ENCODE measurements around the gene NRN1L.

The NRN1L gene

DNA sequence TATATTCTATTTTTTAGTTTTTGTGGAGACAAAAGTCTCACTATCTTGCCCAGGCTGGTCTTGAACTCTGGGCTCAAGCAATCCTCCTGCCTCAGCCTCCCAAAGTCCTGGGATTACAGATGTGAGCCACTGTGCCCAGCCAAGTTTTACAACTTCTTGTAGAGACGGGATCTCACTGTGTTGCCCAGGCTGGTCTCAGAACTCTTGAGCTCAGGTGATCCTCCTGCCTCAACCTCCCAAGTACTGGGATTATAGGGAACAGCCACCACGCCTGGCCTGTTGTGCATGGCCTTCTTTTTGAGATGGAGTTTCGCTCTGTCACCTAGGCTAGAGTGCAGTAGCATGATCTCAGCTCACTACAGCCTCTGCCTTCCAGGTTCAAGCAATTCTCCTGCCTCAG is 31.0 kb upstream of the NRN1L start:
- TF ChIP-seq, protein P1, sequence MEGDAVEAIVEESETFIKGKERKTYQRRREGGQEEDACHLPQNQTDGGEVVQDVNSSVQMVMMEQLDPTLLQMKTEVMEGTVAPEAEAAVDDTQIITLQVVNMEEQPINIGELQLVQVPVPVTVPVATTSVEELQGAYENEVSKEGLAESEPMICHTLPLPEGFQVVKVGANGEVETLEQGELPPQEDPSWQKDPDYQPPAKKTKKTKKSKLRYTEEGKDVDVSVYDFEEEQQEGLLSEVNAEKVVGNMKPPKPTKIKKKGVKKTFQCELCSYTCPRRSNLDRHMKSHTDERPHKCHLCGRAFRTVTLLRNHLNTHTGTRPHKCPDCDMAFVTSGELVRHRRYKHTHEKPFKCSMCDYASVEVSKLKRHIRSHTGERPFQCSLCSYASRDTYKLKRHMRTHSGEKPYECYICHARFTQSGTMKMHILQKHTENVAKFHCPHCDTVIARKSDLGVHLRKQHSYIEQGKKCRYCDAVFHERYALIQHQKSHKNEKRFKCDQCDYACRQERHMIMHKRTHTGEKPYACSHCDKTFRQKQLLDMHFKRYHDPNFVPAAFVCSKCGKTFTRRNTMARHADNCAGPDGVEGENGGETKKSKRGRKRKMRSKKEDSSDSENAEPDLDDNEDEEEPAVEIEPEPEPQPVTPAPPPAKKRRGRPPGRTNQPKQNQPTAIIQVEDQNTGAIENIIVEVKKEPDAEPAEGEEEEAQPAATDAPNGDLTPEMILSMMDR (IDR thresholded peaks at IDR 0.05; ENCODE audit: low read depth, low read length) = no peak
- H3K4me3 ChIP-seq (ENCODE audit: low read depth, low read length) = no peak overlapping the region

DNA sequence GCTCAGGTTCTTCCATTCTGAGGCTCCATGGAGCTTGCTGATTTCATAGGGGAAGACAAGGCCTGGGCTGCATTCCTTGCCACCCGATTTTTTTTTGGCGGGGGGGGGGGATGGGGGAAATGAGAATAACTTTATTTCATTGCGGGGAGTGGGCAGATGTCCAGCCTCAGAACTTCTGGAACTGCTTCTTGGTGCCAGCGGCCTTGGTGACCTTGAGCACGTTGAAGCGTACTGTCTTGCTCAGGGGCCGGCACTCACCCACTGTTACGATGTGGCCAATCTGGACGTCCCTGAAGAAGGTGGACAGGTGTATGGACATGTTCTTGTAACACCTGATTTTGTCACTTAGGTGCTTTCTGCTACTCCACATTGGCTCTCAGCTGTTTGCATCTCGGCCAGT is 28.9 kb upstream of the NRN1L start:
- TF ChIP-seq, protein P1 (IDR thresholded peaks at IDR 0.05; ENCODE audit: low read depth, low read length) = no peak

DNA sequence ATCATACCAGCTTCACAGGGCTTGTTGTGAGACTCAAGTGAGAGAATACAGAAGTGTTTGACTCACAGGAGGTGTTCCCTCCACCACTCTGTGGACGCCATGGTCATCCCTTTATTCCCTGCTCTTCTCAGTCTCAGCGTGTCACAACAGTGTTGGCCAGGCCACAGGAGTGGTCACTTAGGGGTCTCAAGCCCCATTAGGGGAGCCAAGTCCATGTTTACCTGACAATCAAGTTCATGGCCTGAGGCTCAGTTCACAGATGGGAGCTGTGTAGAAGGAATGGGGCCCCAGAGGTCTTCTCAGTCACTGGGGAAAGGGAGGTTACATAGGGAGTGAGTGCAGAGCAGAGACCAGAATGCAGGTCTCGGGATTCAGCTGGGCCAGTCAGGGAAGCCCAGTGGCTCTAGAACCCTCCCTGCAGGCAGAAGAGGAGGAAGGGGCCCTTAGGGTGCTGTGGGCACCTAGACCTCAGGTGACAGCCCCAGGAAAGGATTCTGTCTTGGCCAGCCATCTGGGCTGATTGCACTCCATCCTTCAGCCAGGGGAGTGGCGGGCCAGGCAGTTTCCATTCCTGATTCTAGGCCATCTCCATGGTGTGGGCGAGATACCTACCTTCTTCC is 27.6 kb upstream of the NRN1L start:
- TF ChIP-seq, protein P1 (IDR thresholded peaks at IDR 0.05; ENCODE audit: low read depth, low read length) = no peak
- no peak overlapping the region for H3K4me3 ChIP-seq (ENCODE audit: low read depth, low read length)

More for the DNA sequence above, 28.9 kb upstream of the NRN1L start:
- no peak overlapping the region for H3K4me3 ChIP-seq (ENCODE audit: low read depth, low read length)

DNA sequence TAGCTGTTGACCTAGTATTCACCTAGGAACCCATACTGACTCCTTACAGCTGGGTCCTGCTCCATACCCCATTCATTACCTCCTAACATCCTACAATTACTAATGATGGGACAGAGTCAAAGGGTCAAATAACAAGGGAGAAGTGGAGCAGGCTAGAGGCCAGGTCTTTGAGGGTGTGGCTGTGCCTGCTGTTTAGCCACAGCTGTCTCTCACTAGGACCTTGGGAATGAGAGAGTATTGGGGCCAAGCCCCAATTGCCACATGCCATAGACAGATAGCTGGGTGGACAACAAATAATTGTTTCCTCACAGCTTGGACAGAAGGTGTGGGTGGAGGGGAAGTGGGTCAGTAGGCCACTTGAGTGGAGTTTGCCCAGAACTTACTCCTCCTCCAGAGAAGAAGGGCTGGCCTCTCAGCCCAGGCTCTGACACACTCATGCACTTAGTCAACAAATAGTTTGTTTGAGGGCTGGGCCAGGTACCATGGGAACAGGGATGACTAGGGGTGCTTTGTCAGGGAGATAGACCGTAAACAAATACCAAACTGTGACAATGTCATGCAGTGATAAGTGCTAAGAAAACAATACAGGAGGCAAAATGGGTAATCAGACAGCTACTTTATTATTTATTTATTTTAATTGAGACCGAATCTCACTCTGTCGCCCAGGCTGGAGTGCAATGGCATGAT is 27.0 kb upstream of the NRN1L start:
- TF ChIP-seq, protein P1 (IDR thresholded peaks at IDR 0.05; ENCODE audit: low read depth, low read length) = no peak
- no peak overlapping the region for H3K4me3 ChIP-seq (ENCODE audit: low read depth, low read length)

DNA sequence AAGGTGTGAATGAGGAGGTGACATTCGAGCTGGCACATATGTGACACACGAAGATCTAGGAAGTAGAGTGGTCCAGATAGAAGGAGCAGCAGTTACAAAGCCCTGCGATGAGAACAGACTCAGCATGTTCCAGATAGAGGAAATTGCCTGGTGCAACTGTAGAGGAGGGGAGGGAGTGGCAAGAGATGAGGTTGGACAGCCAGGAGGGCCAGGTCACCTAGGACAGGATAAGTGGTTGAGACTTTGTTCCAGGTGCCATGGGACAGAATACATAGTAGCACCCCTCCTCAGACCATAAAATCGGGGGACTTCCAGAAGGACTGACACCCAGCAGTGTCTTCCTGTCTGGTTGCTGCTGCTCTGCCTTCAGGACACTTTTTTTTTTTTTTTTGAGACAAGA is 26.2 kb upstream of the NRN1L start:
- TF ChIP-seq, protein P1 (IDR thresholded peaks at IDR 0.05; ENCODE audit: low read depth, low read length) = no peak
- no peak overlapping the region for H3K4me3 ChIP-seq (ENCODE audit: low read depth, low read length)

DNA sequence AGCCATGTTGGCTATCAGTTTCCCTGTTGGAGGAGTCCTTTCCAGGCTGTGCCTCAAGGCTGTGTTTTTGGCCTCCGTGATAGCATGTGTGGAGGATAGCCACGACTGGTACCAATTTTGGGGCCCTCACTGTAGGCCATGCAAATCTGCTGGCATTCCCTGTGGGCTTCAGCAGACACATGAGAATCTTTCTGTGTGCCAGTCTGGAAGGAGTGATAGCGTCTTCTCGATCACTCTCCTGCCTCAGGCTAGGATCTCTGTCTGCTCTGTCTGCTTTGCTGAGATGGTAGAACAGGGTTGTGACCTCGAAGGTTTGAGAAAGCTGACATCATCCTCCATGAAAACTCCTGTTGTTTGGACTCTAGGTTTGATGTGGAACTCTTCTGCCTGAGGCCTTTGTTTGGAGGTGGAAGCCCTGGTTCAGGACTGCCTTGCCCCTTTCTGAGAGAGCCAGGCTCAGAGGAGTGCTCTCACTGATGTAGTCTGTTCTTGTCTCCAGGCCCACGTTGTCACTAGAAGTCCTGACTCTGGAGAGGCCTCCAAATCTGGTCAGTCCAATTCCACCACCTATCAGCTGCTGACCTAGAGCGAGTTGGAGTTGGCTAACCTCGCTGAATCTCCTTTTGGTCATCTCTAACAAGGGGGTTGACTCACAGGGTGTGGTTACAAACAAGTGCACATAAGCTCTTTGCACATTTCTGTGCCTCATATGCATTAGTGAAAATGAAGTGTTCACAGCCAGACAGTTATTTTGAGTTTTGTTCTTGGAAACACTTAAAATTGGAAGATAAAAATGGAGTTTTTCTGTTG is 23.9 kb upstream of the NRN1L start:
- H3K4me3 ChIP-seq (ENCODE audit: low read depth, low read length) = no peak overlapping the region
- TF ChIP-seq, protein P1 (IDR thresholded peaks at IDR 0.05; ENCODE audit: low read depth, low read length) = no peak

DNA sequence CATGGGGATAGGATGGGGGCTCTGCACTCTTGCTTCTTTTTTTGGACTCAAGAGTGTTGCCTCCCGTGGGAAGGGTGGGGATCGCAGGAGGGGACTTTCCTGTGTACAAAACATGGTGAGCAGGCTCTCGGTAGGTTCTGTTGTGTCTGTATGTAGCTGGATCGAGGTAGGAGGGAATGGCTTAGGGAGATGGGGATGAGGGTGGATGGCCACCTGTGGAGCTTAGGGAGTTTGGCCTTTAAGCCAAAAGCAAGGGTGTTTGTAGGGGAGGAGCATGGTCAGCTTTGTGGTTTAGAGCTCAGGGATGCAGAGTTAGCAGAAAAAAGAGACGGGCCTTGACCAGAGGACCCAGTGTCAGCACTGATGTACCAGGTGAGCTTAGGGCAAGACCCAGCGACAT is 22.8 kb upstream of the NRN1L start:
- TF ChIP-seq, protein P1 (IDR thresholded peaks at IDR 0.05; ENCODE audit: low read depth, low read length) = no peak
- H3K4me3 ChIP-seq (ENCODE audit: low read depth, low read length) = no peak overlapping the region
